HG03196 (cell line): Measurements from ENCODE around the gene YWHAE.
A peak's percentile ranks its signal among the peaks of the same experiment; 100 is the strongest.
"Not testable (repeated sequence)": the region's sequence is repeated elsewhere in the genome, so short reads cannot be mapped to it uniquely, and the experiment has no call there.

Experiments used
- ATAC-seq: cut with Tn5 transposase; IDR thresholded peaks from one replicate; pipeline ENCODE4 v1.9.1; 2021; ENCODE audit not compliant: unreplicated experiment

The YWHAE gene

DNA sequence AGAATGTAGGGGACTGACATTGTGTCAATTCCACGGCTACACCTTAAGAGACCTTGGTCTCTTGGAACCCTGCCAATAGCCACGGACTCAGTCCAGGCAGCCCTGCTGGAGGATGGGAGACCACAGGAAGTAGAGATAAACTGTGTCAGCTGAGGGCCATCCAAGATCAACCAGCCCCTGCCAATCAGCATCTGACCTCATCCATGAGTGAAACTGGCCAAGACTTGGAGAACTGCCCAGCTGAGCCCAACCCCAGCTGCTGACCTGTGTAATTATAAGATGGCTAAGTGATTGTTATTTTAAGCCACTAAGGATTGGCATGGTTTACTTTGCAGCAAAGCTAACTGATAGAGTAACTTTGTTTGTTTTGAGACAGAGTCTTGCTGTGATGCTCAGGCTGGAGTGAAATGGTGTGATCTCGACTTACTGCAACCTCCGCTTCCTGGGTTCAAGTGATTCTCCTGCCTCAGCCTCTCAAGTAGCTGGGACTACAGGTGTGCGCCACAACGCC, 13.3 kb upstream of the YWHAE start:
- no peak for ATAC-seq

DNA sequence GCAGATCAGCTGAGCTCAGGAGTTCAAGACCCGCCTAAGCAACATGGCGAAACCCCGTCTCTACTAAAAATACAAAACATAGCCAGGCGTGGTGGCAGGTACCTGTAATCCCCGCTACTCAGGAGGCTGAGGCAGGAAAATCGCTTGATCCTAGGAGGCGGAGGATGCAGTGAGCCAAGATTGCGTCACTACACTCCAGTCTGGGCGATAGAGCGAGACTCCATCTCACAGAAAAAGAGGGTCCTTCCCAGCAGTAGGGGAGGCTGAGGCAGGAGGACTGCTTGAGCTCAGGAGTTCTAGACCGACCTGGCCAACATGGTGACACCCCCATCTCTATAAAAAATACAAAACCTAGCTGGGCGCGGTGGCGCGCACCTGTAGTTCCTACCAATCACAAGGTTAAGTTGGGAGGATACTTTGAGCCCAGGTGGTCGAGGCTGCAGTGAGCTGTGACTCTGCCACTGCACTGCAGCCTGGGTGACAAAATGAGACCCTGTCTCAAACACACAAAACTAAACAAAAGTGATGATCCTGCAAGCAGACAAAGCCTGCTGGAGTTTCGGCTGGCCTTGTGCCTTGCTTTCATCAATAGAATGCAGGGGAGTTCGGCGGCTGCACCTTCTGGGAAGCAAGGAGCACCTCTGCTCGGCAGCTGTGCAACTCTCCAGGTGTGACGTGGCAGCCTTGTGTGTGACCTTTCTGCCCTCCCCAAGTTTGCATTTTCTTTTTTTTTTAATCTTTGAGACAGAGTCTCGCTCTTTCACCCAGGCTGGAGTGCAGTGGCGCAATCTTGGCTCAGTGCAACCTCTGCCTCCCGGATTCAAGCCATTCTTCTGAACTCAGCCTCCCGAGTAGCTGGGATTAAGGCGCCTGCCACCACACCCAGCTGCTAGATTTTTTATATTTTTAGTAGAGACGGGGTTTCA, 12.4 kb upstream of the YWHAE start:
- no peak for ATAC-seq

DNA sequence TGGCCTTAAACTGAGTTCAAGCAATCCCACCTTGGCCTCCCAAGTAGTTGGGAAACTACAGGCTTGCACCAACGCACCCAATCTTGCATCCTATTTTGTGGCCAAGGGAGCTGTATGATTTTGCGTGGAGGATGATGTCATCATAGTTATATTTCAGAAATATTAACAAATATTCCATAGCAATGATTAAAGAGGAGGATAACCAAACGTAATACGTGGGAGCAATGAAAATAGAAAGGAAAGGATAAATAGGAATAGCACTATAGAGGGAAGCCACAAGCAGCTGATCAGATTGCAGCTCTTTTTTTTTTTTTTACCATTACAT, 2.2 kb upstream of the YWHAE start:
- no peak for ATAC-seq

DNA sequence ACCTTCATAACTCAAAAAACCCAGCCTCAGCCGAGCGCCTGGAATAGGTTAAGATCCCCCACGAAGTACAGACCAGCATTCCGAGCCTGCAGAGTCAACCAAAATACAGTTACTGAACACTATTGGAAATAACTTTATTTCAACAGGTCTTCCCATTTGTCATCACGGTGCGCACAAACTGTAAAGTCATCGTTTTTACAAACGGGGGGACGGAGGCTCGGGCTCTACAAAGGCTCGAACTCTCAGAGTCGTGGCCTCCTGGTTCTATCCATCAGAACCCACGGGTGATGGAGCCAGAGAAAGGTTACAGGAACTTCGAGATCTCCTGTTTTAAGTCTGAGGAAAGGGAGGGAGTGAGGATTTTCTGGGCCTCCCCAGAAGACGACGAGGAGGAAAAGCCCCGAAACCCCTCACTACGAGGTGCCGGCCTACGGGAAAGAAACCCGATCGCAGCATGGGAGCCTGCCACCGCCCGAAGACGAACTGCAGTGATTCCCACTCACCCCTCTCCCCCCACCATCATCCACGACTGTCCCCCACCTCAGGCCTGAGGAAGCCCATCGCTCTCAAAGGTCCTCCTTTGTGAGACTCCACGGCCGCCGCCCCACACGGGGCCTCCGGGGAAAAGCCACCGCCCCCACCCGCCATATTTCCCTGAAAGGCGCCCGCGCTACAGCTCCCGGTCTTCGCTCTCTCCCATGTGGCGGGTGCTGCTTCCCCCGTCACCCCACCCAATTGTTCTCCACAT, 917 bp downstream of the YWHAE start:
- peak; percentile 14 for ATAC-seq

DNA sequence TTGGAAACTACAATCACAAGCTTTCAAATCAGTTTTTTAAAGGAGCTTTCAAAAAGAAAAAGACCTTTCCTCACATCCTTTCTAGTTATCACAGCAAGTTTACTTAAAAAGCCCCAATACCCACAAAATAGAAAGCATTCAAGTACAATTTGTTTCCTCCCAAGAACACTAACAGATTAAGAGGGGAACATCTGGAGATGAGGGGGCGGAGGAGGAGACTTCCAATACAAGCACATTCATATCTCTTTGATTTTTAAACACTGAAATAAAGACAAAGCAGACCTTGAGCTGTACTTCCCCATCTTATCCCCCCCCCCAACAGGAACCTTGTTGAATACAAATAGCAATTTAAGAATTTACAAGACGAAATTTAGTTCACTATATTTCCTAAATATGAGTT, 2.0 kb downstream of the YWHAE start:
- ATAC-seq: no peak

DNA sequence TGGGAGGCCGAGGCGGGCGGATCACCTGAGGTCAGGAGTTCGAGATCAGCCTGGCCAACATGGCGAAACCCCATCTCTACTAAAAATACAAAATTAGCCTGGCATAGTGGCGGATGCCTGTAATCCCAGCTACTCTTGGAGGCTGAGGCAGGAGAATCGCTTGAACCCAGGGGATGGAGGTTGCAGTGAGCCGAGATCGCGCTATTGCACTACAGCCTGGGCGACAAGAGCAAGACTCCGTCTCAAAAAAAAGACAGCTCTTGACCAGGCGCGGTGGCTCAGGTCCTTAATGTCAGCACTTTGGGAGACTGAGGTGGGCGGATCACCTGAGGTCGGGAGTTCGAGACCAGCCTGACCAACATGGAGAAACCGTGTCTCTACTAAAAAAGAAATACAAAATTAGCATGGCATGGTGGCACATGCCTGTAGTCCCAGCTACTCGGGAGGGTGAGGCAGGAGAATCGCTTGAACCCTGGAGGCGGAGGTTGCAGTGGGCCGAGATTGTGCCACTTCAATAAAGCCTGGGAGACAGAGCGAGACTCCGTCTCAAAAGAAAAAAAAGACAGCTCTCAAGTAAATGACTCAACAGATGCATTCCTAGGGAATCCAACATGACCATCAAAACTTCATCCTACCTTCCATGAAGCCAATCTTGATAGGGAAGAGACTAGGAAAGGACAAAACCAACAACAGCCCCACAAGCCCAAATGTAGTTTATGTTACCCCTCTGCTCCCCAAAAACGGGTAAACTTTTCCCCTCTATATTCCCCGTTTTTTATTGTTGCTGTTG, 4.0 kb downstream of the YWHAE start:
- ATAC-seq: not testable (repeated sequence)

DNA sequence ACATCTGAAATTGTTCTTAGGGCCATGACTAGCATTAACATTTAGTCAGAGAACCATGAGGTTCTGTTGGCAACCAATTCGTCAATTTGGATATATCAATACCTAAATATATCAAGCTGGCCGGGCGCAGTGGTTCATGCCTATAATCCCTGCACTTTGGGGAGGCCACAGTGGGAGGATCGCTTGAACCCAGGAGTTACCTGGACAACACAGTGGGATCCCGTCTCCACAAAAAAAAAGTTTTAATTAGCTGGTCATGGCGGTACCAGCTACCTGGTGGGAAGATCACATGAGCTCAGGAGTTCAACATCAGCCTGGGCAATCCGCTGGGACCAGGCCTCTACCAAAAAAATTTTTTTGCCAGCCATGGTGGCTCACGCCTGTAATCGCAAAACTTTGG, 8.4 kb downstream of the YWHAE start:
- no peak for ATAC-seq

DNA sequence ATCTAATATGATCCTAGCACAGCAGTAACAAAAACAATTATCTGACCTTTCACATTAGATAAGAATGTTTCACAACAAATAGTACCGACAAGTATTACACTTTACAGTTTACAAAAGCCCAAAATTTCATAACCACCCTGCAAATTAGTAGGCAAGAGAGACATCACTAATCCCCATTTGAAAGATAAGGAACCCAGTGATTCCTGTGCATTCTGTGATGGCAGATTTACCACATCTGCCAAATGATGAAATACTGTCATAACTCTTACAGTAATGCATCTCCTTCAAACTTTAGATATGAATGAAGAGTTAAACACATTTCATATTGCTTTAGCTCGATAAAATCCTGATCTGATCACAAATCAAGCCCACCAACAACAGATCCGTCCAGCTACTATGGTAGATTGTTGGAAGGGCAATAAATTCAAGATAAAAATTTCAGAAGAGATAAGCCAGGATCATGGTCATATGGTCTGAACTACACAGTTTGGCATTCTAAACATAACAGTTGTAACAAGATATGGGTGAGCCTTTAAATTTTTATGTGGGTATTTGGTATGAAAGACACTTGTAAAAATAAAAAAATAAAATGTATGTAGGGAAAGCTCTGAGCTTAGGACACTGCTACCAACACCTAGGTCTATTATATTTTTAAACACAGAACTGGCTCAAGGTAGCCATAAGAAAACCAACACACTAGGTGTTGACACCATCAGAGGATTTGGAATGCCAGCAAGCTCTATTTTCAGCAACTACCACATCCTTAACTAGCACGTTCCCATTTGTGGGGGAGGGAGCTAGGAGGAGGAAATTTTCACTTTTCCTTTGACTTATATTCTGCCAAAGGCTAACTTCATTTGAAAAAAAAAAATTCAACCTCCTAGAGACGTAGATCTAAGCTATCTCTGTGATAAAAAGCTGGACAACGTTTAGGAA, 9.3 kb downstream of the YWHAE start:
- no peak for ATAC-seq

DNA sequence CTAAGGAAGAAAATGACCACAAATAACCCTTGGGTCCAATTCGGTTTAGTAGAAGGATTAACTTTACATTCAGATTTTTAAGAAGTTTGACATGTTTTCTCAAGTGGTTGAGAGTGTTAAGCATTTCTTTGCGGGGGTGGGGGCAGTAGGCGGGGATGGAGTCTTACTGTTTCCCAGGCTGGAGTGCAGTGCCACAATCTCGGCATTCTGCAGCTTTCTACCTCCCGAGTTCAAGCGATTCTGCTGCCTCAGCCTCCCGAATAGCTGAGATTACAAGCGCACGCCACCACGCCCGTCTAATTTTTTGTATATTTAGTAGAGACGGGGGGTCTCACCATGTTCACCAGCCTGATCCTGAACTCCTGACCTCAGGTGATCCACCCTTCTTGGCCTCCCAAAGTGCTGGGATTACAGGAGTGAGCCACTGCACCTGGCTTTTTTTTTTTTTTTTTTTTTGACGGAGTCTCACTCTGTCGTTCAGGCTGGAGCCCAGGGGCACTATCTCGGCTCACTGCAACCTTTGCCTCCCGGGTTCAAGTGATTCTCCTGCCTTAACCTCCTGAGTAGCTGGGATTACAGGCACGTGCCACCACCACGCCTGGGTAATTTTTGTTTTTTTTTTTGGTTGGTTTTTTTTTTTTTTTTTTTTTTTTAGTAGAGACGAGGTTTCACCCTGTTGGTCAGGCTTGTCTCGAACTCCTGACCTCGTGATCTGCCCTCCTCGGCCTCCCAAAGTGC, 12.4 kb downstream of the YWHAE start:
- ATAC-seq: not testable (repeated sequence)

DNA sequence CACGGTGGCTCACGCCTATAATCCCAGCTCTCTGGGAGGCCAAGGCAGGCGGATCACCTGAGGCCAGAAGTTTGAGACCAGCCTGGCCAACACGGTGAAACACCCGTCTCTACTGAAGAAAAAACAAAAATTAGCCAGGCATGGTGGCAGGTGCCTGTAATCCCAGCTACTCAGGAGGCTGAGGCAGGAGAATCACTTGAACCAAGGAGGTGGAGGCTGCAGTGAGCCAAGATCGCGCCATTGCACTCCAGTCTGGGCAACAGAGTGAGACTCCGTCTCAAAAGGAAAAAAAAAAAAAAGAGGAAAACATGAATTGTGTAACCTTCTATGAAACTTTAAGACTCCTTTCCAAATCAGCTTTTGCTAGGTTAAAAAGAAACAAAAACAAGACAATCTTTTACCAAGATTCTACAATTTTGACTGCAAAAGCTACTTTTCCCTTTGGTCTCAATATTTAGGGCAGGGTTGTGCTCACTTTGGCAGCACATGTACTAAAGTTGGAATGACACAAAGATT, 13.3 kb downstream of the YWHAE start:
- not testable (repeated sequence) for ATAC-seq

DNA sequence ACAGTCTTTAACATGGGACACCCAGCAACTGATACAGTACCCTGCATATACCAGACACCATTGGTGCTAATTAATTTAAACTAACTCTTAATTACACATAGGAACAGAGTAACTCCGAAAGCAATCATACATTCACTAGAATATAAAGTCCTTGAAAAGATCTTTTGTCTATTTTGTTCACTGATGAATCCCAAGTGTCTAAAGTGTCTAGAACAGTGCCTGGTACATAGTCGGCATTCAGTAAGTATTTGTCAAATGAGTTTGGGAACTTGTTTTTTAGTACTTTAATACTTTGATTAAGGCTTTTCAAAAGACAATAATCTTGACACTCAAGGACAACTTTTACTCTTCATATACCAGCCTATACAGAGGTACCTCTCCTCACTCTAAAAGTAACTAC, 13.8 kb downstream of the YWHAE start:
- no peak for ATAC-seq

DNA sequence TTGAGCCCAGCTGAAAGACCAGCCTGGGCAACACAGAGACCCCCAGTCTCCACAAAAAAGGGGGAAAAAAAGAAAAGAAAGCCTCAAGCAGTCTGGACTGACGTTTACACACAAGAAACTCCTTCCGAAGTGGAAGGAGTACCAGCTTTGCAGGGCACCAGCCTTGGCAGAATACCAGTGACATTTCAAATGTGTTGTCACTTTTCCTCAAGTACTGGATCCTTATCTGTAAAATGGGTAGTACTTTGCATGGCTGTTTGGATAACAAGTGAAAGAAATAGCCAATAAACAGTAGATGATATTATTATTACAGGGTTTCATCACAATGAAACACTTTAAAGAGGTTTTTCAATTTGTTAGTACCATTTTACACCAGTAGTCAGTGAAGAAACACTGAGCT, 14.2 kb downstream of the YWHAE start:
- ATAC-seq: no peak

DNA sequence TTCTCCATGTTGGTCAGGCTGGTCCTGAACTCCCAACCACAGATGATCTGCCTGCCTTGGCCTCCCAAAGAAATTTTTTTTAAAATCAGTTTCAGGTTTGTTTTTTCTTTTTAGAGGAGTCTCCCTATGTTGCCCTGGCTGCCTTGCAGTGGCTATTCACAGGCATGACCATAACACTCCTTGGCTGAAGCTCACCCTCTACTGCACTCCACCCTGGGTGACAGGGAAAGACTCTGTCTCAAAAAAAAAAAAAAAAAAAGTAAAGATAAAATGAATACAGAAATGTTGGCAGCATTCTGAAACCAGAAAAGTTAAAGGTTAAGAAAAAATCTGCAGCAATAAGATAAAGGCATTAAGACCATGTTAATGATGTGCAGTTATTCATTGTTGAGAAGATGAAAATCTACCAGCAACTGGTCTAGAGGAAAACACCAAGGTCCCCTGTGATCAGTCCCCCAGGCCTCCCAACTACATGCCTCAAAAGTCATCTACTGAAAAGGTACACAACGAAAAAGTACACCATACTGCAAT, 15.1 kb downstream of the YWHAE start:
- ATAC-seq: no peak

DNA sequence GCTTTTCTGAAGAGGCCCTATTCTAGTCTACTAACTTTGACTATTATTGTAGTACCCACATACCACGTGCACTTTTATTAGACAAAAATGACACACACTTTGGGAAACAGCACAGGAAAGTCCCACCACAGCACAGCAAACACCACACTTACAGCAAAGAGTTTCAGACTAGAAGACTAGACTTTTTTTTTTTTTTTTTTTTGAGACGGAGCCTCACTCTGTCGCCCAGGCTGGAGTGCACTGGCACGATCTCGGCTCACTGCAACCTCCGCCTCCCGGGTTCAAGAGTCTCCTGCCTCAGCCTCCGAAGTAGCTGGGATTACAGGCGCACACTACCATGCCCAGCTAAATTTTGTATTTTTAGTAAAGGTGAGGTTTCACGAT, 20.1 kb downstream of the YWHAE start:
- no peak for ATAC-seq

DNA sequence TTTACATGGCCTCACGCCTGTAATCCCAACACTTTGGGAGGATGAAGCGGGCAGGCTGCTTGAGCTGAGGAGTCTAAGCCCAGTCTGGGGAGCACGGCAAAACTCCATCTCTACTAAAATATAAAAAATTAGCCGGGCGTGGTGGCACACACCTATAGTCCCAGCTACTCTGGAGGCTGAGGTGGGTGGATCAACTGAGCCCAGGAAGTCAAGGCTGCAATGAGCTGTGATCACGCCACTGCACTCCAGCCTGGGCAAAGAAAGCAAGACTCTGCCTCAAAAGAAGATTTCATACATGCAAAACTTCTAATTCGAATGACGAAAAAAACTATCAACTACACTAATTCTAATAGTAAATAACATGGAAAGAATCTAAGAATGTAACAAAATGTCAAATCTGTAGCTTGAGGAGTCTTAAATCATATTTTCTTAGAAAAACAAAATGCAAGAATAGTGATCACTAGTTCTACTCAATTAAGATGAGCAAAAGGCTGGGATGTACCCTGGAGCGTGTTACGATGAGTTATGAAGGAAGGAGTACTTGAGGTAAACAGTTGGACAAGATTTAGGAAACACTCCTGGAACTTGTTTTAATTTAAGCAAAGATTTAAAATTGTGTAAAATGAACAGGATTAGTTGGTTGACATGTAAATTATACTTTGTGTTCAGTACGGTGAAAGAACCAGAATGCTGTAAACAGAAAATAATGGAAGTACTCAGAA, 20.7 kb downstream of the YWHAE start:
- no peak for ATAC-seq

DNA sequence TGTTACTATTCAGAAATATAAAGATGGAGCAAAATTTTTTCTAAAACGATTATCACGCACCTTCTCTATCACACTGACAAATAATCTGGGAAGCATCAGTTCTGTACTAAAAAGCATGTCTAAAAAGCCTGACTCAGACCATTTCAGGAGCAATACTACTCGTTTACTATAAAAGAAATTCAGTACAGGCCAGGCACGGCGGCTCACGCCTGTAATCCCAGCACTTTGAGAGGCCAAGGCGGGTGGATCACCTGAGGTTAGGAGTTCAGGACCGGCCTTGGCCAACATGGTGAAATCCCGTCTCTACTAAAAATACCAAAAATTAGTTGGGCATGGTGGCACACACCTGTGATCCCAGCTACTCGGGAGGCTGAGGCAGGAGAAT, 21.6 kb downstream of the YWHAE start:
- ATAC-seq: not testable (repeated sequence)

DNA sequence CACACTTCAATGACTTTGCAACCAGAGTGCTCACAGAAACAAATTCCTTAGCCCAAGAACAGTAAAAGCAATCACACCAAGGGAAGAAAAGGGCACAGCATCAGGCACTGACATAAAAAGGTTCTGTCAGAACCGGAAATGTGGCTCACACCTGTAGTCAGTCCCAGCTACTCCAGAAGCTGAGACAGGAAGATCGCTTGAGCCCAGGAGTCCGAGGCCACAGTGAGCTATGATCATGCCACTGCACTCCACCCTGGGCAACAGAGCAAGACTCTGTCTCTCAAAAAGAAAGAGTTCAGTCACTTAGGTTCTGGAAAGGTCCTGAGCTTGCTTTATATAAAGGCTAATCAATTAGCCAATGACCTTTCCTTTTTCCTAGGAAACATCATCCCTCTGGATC, 22.7 kb downstream of the YWHAE start:
- ATAC-seq: no peak

DNA sequence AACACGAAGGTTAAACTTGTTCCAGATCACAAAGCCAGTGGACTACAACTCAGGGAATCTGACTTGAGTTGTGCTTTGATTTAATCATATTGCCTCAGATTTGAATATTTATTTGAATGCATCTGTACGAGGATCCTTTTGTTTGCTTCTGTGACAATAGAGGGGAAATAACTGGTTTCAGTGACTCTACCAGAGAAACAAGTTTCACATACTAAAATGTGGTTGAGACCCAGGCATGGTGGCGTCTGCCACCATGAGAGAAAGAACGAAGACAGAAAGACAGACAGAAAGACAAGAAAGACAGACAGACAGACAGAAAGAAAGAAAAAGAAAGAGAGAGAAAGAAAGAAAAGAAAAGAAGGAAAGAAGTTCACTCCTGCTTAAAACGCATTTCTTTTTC, 24.0 kb downstream of the YWHAE start:
- ATAC-seq: no peak

DNA sequence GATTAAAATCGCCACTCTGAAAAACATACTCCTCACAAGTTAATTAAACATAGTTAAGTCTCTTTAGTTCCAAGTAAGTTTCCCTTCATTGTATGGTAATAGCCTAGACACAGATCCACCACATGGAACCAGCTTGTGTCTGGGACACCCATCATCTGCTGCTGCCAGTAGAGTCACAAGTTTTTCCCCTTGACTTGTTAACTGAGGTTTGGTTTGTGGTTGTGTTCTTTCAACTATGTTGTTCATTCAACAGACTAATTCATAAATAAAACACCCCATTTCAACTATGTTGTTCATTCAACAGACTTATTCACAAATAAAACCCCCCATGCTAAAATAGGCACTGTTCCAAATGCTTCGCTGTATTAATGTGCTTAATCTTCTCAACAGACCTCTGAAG, 24.4 kb downstream of the YWHAE start:
- no peak for ATAC-seq
